ENCODE results near the gene GPR34. TPM values are rescaled to one million over a fixed set of nuclear protein-coding genes. Genes with fewer than 3 reads are reported as not detected.
"Not testable (repeated sequence)": the region's sequence is repeated elsewhere in the genome, so short reads cannot be mapped to it uniquely, and the experiment has no call there.

GPR34 gene
- total RNA-seq, 2 experiments from 2014 or later: 1.0 to 1.4 TPM

DNA sequence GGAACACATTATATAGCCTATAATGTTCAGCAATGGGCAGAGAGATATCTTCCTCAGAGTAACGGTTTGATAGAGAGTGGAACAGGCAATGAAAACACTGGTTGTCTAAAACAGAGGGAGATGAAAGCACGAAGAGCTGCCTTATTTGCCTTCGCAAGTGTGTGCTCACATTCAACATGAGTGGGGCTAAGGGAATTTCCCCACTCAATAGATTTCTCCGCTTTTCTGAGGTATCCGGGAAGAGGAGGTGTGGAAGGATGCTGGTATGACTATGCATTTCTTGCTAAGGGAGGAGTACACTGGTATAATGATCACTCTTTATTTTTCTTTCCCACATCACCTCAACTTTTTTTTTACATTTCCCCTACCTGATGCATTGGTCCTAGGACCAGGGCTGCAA, 27.4 kb downstream of the GPR34 start:
- Mint-ChIP-seq H3K4me3 (no peak overlapping the region), H3K4me1 (peaks cover 26% of the 10 kb centered on the region), H3K36me3 (peaks cover 39% of the 10 kb centered on the region), H3K27ac (no peak overlapping the region), H3K27me3 (no peaks in the 10 kb centered on the region), H3K9me3 (peaks cover 12% of the 10 kb centered on the region)
- DNase-seq: no peak

DNA sequence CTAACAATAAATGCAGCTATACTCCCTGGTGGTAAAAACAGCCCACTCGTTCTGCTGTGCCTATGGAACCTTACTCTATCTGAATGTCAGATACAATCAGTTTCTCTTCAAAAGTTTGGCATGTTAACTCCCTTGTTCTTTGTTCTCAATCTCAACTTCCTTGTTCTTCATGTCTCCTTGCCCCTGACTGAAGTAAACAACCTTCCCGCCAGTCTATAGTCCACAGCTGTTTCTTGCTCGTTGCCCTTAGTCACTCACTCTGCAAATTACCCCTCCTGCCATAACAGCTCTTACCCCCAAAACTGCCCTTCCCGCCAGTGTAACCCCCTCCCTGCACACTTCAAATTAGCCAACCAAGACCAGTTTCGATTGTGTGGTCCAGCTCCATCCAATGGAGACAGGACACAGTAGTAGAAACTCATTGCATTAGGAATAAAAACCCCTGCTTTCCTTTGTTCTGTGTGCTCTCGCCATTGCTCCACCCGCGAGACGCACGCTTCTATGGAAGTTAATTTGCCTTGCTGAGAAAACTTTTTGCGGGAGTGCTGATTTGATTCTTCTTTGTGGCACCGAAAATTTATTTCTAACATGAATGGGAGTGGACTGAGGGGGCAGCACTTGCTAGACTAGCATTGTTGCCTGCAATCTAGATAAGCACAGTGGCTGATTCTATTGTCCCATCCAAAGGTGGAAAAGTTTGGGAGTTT, 28.1 kb downstream of the GPR34 start:
- H3K36me3 Mint-ChIP-seq: peaks cover 44% of the 10 kb centered on the region
- H3K27me3 Mint-ChIP-seq: no peaks in the 10 kb centered on the region
- no peak overlapping the region for H3K4me3 Mint-ChIP-seq
- H3K4me1 Mint-ChIP-seq: peaks cover 30% of the 10 kb centered on the region
- H3K27ac Mint-ChIP-seq: peak overlapping the region; percentile 59
- DNase-seq: no peak
- peaks cover 12% of the 10 kb centered on the region for H3K9me3 Mint-ChIP-seq

DNA sequence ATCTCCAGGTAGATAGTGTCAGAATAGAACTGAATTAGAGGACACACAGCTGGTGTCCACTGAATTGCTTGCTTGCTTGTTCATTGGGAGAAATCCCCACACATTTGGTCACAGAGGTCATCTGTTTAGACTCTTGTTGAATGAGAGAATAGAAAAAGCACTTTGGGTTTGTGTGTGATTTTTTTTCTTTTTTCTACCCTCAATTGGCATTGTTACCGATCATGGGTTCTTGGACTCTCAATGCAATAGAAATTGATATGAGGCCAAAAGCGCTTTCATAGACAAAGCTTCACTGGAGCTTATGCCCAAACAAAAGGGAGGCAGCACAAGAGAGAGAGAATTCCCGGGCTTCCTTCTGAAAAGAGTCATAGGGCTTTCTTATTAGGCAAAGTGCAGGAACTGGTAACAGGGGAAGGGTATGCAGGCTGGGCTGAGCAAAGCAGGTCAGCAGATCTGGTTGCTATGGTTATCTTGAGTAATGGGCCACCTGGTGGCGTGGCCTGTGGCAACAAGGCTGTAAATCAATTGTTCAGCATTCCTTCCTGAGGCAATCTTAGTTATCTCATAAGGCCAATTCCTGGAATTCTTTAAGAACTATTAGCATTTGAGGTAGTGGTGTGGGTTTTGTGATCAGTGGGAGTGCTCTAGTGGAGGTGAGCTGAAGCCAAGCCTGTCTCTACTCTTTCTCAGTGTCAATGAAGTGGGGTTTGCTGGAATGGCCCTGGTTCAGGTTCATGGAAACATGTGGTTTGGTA, 29.9 kb downstream of the GPR34 start:
- peaks cover 47% of the 10 kb centered on the region for H3K36me3 Mint-ChIP-seq
- H3K4me1 Mint-ChIP-seq: peaks cover 40% of the 10 kb centered on the region
- no peak overlapping the region for H3K4me3 Mint-ChIP-seq
- H3K27ac Mint-ChIP-seq: no peak overlapping the region
- H3K27me3 Mint-ChIP-seq: no peaks in the 10 kb centered on the region
- peaks cover 16% of the 10 kb centered on the region for H3K9me3 Mint-ChIP-seq
- DNase-seq: no peak

DNA sequence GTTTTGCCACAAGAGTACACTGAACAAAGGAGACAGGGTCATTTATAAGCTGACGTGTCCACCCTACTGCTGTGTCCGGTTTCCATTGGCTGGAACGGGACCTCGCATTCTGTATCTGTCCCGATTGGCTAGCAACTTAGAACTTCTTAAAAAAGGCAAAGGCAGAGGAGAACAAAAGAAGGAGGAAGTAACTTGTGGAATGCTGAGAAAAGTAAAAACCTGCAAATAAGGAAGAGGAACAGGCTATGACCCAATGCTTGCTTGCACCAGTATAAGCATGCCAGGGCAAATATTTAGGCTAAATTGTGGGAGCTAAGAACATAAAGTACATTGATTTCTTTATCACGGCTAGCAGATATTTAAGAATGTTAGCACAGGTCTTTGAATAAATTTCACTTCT, 30.8 kb downstream of the GPR34 start:
- Mint-ChIP-seq H3K9me3 (peaks cover 16% of the 10 kb centered on the region), H3K27ac (peak overlapping the region; percentile 82), H3K36me3 (peaks cover 47% of the 10 kb centered on the region), H3K4me1 (peaks cover 44% of the 10 kb centered on the region)
- H3K27me3 Mint-ChIP-seq, H3K4me3 Mint-ChIP-seq, DNase-seq: not testable (repeated sequence)

DNA sequence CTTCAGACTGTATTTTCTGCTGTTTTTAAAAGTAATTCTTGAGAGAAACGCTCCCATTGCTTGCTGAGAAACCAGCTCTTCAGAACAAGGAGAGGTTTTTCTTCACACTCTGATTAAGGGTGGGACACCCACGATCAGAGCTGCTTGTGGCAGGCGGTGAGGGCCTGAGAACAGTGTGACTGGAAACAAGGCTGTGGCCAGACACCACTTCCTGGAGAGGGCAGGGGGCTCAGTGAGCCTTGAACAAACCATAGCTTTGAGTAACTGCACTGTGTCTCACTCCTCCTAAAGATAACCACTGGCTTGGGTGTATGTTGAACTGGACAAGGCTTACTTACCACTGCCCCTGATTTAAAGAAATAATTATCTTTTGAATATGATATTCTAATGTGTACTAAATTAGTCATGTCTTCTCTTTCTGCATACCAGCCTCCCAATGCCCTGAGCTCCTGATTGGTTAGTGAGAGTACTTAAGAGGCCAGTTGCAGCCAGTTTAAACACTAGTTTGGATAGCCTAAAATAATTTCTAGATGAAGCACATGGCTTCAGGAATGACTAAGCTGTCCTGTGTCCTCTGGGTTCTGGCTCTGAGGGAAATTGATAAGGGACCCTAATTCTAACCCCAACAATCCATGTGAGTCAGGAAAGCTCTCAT, 31.5 kb downstream of the GPR34 start:
- Mint-ChIP-seq H3K9me3 (peaks cover 16% of the 10 kb centered on the region), H3K27me3 (no peaks in the 10 kb centered on the region), H3K27ac (peak overlapping the region; percentile 87), H3K4me1 (peaks cover 44% of the 10 kb centered on the region), H3K4me3 (no peak overlapping the region), H3K36me3 (peaks cover 47% of the 10 kb centered on the region)
- peak; percentile 63 for DNase-seq

DNA sequence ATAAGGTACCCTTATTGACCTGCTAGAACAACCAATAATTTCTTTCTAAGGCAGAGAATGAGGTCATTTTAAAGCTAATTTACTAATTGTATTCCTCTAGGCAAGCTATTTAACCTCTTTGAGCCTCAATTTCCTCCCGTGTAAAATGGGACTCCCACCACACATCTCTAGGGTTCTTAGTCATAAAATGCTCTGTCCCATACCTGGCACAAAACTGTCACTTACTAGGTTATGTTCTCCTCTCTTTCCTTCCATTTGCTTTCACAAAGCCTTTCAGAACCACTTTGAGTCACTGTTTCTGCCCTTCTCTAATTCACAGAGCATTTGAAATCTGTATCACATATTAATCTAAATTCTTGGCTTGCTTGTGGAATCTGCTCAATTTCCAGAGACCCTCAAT, 32.8 kb downstream of the GPR34 start:
- Mint-ChIP-seq H3K27me3 (no peaks in the 10 kb centered on the region), H3K4me3 (no peak overlapping the region), H3K27ac (peak overlapping the region; percentile 82), H3K4me1 (peaks cover 38% of the 10 kb centered on the region), H3K9me3 (peaks cover 16% of the 10 kb centered on the region), H3K36me3 (peaks cover 39% of the 10 kb centered on the region)
- no peak for DNase-seq

DNA sequence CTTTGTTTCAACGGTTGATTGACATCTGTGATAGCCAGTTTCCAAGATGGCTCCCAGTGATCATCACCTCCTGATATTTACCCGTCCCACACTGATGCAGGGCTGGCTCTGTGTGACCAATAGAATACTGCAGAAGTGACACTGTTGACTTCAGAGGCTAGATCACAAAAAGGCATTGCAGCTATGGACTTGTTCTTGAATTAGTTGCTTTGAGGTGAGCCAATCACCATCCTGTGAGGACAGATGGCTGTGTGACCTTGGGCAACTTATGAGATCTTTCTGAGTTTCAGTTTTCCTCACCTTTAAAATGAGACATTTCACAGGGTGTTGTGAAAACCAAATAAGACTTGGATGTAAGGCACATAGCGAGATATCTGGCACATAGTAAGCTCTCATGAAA, 33.4 kb downstream of the GPR34 start:
- Mint-ChIP-seq H3K9me3 (peaks cover 10% of the 10 kb centered on the region), H3K27ac (peak overlapping the region; percentile 82), H3K4me3 (peak overlapping the region; percentile 11), H3K27me3 (no peaks in the 10 kb centered on the region), H3K4me1 (peaks cover 34% of the 10 kb centered on the region), H3K36me3 (peaks cover 38% of the 10 kb centered on the region)
- no peak for DNase-seq

DNA sequence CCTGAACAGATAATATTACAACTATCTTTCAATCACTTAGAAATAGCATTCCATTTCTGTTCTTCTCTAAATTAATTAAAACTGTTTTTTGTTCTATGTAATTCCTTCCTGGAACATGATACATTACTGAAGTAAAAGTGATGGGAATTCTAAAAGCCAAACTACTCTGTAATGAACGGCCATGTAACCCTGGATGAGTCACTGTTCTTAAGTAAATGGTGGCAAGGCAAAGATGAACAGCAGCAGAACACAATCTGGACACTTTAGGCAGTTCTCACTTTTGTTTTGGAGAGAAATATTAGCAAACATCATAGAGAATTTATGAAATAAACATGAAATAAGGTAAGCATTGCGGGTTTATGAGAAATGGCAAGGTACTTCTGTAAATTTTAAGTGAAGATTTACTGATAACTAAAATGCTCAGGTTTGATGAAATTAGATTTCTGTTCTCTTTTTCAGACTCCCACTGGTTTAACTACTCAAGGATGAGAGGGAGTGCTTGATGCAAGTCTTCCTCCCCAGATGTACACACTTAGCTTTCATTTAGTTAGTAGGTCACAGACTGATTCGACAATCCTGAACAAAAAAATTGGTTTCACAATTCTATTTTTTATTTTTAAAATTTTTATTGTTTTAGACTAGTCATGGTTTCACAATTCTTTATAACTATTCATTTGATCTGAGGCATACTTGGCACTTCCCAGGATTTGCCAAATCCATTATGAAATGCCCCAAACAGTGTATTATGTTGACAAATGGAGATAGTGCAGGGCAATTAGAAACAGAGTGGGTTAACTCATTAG, 34.2 kb downstream of the GPR34 start:
- peaks cover 38% of the 10 kb centered on the region for H3K4me1 Mint-ChIP-seq
- H3K9me3 Mint-ChIP-seq: peaks cover 9% of the 10 kb centered on the region
- H3K4me3 Mint-ChIP-seq: no peak overlapping the region
- peaks cover 33% of the 10 kb centered on the region for H3K36me3 Mint-ChIP-seq
- peak overlapping the region; percentile 82 for H3K27ac Mint-ChIP-seq
- no peak for DNase-seq
- no peaks in the 10 kb centered on the region for H3K27me3 Mint-ChIP-seq

DNA sequence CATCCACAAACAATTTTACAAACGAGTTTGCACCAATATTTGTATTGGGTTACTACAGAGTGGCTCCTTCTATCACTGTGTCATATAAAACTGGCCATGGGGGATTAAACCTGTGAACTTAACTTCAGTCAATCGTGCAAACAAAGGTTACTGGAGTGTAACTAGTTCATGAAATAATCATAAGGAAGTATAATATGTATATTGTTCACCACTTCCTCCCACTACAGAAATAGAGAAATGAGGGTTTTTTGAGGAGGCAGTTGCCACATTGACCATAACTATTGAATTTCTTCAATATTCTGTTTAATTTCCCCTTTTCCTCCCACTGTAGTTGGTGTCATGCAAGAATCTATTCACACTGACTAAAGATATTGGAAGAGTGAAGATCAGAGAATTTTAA, 35.1 kb downstream of the GPR34 start, which contains the start of gene GPR82:
Gene GPR82 (plus strand): TSS at position 356 of the 400 bp plus-strand sequence. CDS start 2,846 bp downstream, outside the sequence.
- peaks cover 9% of the 10 kb centered on the region for H3K9me3 Mint-ChIP-seq
- H3K36me3 Mint-ChIP-seq: peaks cover 32% of the 10 kb centered on the region
- DNase-seq: no peak
- H3K4me3 Mint-ChIP-seq: no peak within 1 kb of the TSS
- H3K4me1 Mint-ChIP-seq: peaks cover 40% of the 10 kb centered on the region
- no peaks in the 10 kb centered on the region for H3K27me3 Mint-ChIP-seq
- H3K27ac Mint-ChIP-seq: peak within 1 kb of the TSS; percentile 34

DNA sequence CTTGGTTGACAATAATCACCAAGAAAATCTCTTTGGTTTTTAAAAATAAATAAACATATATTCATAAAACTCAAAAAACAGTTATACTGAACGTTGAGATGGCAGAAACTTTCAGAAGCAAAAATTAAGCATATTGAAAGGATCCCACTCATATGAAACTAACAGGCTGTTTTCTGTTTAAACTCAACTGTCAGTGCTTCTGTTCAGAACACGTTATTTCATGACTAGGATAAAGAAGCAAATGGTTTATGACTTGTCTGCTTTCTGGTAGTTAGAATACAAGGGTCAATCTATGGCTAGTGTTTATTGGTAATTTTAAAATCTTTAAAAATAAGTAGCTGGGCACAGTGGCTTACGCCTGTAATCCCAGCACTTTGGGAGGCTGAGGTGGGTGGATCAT, 39.4 kb downstream of the GPR34 start:
- no peak overlapping the region for H3K4me3 Mint-ChIP-seq
- no peaks in the 10 kb centered on the region for H3K27me3 Mint-ChIP-seq
- H3K9me3 Mint-ChIP-seq: no peaks in the 10 kb centered on the region
- H3K27ac Mint-ChIP-seq: no peak overlapping the region
- peaks cover 11% of the 10 kb centered on the region for H3K36me3 Mint-ChIP-seq
- H3K4me1 Mint-ChIP-seq: peaks cover 18% of the 10 kb centered on the region
- DNase-seq: no peak

DNA sequence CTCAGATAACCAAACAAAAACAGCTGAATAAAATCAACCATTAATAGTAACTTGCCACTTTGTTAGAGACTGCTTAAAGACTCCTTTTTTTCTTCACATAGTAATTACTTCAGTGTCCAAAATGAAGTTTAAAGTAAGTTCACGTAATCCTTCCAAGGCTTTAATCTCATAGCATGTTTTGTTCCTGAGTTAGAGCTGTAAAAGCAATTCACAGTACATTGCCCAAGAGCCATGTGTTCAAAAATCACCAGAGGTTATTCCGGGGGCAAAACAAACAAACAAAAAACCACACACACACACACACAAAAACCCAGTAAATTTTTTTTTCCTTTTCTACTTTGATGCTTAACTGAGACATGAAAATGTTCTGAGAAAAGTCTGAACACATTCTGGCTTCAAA, 41.3 kb downstream of the GPR34 start:
- Mint-ChIP-seq H3K27ac (no peak overlapping the region), H3K9me3 (no peaks in the 10 kb centered on the region), H3K27me3 (no peaks in the 10 kb centered on the region), H3K4me3 (no peak overlapping the region), H3K36me3 (peaks cover 11% of the 10 kb centered on the region), H3K4me1 (peaks cover 19% of the 10 kb centered on the region)
- DNase-seq: no peak

DNA sequence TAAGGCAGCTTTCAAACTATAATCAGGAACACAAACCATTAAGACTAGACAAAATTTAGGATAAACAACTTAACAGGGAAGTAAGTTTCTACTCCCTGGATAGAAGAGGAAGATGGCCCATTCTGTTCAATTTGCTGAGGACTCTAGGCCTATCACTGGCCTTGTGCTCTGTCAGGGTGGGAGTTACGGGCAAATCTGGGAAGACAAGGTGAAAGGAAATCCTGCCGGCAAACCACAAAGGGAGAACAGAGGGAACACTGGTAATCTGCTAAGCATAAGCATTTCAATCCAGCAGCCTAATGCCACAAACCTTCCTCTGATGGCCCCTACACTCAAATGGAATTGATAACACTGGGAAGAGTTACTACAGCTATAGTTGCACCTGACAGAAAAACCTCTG, 43.5 kb downstream of the GPR34 start:
- H3K27me3 Mint-ChIP-seq: no peaks in the 10 kb centered on the region
- H3K4me1 Mint-ChIP-seq: peaks cover 31% of the 10 kb centered on the region
- H3K9me3 Mint-ChIP-seq: no peaks in the 10 kb centered on the region
- no peak for DNase-seq
- H3K36me3 Mint-ChIP-seq: peaks cover 7% of the 10 kb centered on the region
- no peak overlapping the region for H3K4me3 Mint-ChIP-seq
- H3K27ac Mint-ChIP-seq: no peak overlapping the region

DNA sequence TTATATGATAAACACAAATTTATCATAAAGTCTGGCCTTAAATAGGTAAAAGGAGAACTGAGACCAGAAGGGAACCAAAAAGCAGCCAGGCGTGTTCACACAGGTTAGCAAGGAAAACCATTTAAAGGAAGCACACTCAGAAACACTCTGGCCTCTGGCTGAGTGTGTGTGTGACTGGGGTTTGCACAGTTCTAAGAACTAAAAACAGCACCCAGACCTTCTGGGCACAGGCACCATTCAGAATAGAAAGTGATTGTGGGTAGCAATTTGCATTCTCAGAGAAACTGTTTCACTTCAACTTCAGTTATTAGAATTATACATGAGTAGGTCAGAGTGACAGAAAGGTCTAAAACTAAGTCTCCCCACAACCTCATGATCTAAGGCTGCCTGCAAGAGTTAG, 45.2 kb downstream of the GPR34 start:
- H3K9me3 Mint-ChIP-seq: no peaks in the 10 kb centered on the region
- DNase-seq: peak; percentile 19
- peaks cover 27% of the 10 kb centered on the region for H3K4me1 Mint-ChIP-seq
- H3K27ac Mint-ChIP-seq: peak overlapping the region; percentile 92
- H3K36me3 Mint-ChIP-seq: peaks cover 5% of the 10 kb centered on the region
- H3K4me3 Mint-ChIP-seq: peak overlapping the region; percentile 32
- H3K27me3 Mint-ChIP-seq: no peaks in the 10 kb centered on the region

DNA sequence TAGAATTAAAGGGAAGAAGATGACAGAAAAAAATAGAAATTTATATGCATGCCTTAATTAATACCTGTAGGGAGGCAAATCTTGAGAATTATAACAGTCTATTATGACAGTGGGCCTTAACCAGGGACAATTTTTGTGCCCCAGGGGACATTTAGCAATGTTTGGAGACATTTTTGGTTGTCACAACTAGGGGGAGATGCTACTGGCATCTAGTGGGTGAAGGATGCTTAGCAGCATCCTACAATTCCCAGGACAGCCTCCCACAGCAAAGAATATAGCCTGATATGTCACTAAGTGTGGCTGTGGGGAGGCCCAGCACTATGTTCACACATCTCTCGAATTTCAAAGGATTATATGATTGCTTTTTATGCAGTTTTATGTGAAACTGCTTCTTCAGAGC, 45.8 kb downstream of the GPR34 start:
- peak overlapping the region; percentile 32 for H3K4me3 Mint-ChIP-seq
- peak overlapping the region; percentile 92 for H3K27ac Mint-ChIP-seq

More for the DNA sequence above, 45.8 kb downstream of the GPR34 start:
- no peaks in the 10 kb centered on the region for H3K9me3 Mint-ChIP-seq
- DNase-seq: no peak
- peaks cover 5% of the 10 kb centered on the region for H3K36me3 Mint-ChIP-seq
- peaks cover 27% of the 10 kb centered on the region for H3K4me1 Mint-ChIP-seq
- H3K27me3 Mint-ChIP-seq: no peaks in the 10 kb centered on the region
